T-helper 2 cell treated with Interferon-gamma antibody and Interleukin-4, amounts not matched to agents 5 μg/mL and 100 μg/mL, for 36 hours (primary cell): ENCODE measurements around the gene WFDC9.
"Not testable (repeated sequence)": the region's sequence is repeated elsewhere in the genome, so short reads cannot be mapped to it uniquely, and the experiment has no call there.

Experiments used
- DNase-seq: peaks from one replicate; pipeline ENCODE4 v3.0.0; 2021; ENCODE audit warnings: low spot score
- H3K27ac Mint-ChIP-seq: one replicate; pipeline ENCODE4 v1.8.0; 2021; ENCODE audit warnings: mild to moderate bottlenecking, mixed read lengths
- H3K27me3 Mint-ChIP-seq: one replicate; pipeline ENCODE4 v1.8.0; 2021; ENCODE audit warnings: low read depth, mixed read lengths
- H3K36me3 Mint-ChIP-seq: one replicate; pipeline ENCODE4 v1.8.0; 2021; ENCODE audit warnings: low read depth, mixed read lengths
- H3K4me1 Mint-ChIP-seq: one replicate; pipeline ENCODE4 v1.8.0; 2021; ENCODE audit warnings: low read depth, mixed read lengths
- H3K4me3 Mint-ChIP-seq: one replicate; pipeline ENCODE4 v1.8.0; 2022; ENCODE audit warnings: mild to moderate bottlenecking, moderate library complexity, mixed read lengths
- H3K9me3 Mint-ChIP-seq: one replicate; pipeline ENCODE4 v1.8.0; 2021; ENCODE audit warnings: mixed read lengths

Gene WFDC9

GRCh38 chr20:45631184-45631583, at the start of gene WFDC9:
Gene WFDC9, minus strand, starts transcription at chr20:45631284. Its CDS starts 21,103 bp downstream, at chr20:45610181.
- no peak for DNase-seq
- Mint-ChIP-seq H3K36me3 (no peaks in the 10 kb centered on the region), H3K27ac (no peak within 1 kb of the TSS), H3K4me3 (no peak within 1 kb of the TSS), H3K4me1 (peaks cover 1% of the 10 kb centered on the region), H3K27me3 (peaks cover 4% of the 10 kb centered on the region), H3K9me3 (no peaks in the 10 kb centered on the region)

GRCh38 chr20:45679650-45680049, 48.6 kb upstream of the WFDC9 start:
- peaks cover 3% of the 10 kb centered on the region for H3K27me3 Mint-ChIP-seq
- no peak overlapping the region for H3K27ac Mint-ChIP-seq
- peaks cover 14% of the 10 kb centered on the region for H3K9me3 Mint-ChIP-seq
- H3K4me3 Mint-ChIP-seq = no peak overlapping the region
- H3K36me3 Mint-ChIP-seq = no peaks in the 10 kb centered on the region
- no peaks in the 10 kb centered on the region for H3K4me1 Mint-ChIP-seq
- no peak for DNase-seq

GRCh38 chr20:45672765-45673164, 41.7 kb upstream of the WFDC9 start:
- Mint-ChIP-seq H3K27ac (no peak overlapping the region), H3K4me1 (no peaks in the 10 kb centered on the region), H3K4me3 (no peak overlapping the region), H3K27me3 (peaks cover 16% of the 10 kb centered on the region), H3K9me3 (no peaks in the 10 kb centered on the region), H3K36me3 (no peaks in the 10 kb centered on the region)
- no peak for DNase-seq

GRCh38 chr20:45670139-45670538, 39.1 kb upstream of the WFDC9 start, which contains the start of gene WFDC11:
Gene WFDC11, minus strand, starts transcription at chr20:45670239. Its CDS starts 19,639 bp downstream, at chr20:45650600.
- peaks cover 14% of the 10 kb centered on the region for H3K27me3 Mint-ChIP-seq
- H3K36me3 Mint-ChIP-seq = no peaks in the 10 kb centered on the region
- no peaks in the 10 kb centered on the region for H3K9me3 Mint-ChIP-seq
- no peak within 1 kb of the TSS for H3K27ac Mint-ChIP-seq
- no peak within 1 kb of the TSS for H3K4me3 Mint-ChIP-seq
- DNase-seq = no peak
- no peaks in the 10 kb centered on the region for H3K4me1 Mint-ChIP-seq

- DNase-seq, H3K27ac Mint-ChIP-seq, H3K4me3 Mint-ChIP-seq, H3K36me3 Mint-ChIP-seq, H3K4me1 Mint-ChIP-seq, H3K9me3 Mint-ChIP-seq, H3K27me3 Mint-ChIP-seq: not testable (repeated sequence)
These were observed 26.0 kb upstream of the WFDC9 start for GRCh38 chr20:45657038-45657437.

GRCh38 chr20:45651726-45652125, 20.6 kb upstream of the WFDC9 start:
- not testable (repeated sequence) for H3K27ac Mint-ChIP-seq, H3K9me3 Mint-ChIP-seq, DNase-seq, H3K4me1 Mint-ChIP-seq, H3K4me3 Mint-ChIP-seq, H3K27me3 Mint-ChIP-seq, H3K36me3 Mint-ChIP-seq

GRCh38 chr20:45649312-45649863, 18.3 kb upstream of the WFDC9 start:
- Mint-ChIP-seq H3K4me1 (no peaks in the 10 kb centered on the region), H3K4me3 (no peak overlapping the region), H3K27me3 (peaks cover 3% of the 10 kb centered on the region), H3K36me3 (no peaks in the 10 kb centered on the region), H3K27ac (no peak overlapping the region), H3K9me3 (no peaks in the 10 kb centered on the region)
- no peak for DNase-seq

GRCh38 chr20:45647441-45648050, 16.5 kb upstream of the WFDC9 start:
- H3K27me3 Mint-ChIP-seq = peaks cover 3% of the 10 kb centered on the region
- no peak for DNase-seq
- no peaks in the 10 kb centered on the region for H3K36me3 Mint-ChIP-seq
- H3K4me1 Mint-ChIP-seq = no peaks in the 10 kb centered on the region
- no peaks in the 10 kb centered on the region for H3K9me3 Mint-ChIP-seq
- H3K4me3 Mint-ChIP-seq = no peak overlapping the region
- H3K27ac Mint-ChIP-seq = no peak overlapping the region

- Mint-ChIP-seq H3K9me3 (no peaks in the 10 kb centered on the region), H3K27me3 (peaks cover 3% of the 10 kb centered on the region), H3K4me3 (no peak overlapping the region), H3K4me1 (no peaks in the 10 kb centered on the region), H3K27ac (no peak overlapping the region), H3K36me3 (no peaks in the 10 kb centered on the region)
- DNase-seq = no peak
These were observed 15.8 kb upstream of the WFDC9 start for GRCh38 chr20:45646875-45647274.

- not testable (repeated sequence) for DNase-seq, H3K9me3 Mint-ChIP-seq, H3K4me1 Mint-ChIP-seq, H3K27me3 Mint-ChIP-seq, H3K27ac Mint-ChIP-seq, H3K4me3 Mint-ChIP-seq, H3K36me3 Mint-ChIP-seq
These were observed 14.8 kb upstream of the WFDC9 start for GRCh38 chr20:45645869-45646268.

GRCh38 chr20:45641076-45641475, 10.0 kb upstream of the WFDC9 start:
- H3K27me3 Mint-ChIP-seq, H3K4me1 Mint-ChIP-seq, H3K9me3 Mint-ChIP-seq, H3K4me3 Mint-ChIP-seq, H3K36me3 Mint-ChIP-seq, DNase-seq, H3K27ac Mint-ChIP-seq: not testable (repeated sequence)

GRCh38 chr20:45639687-45640086, 8.6 kb upstream of the WFDC9 start:
- H3K27ac Mint-ChIP-seq = no peak overlapping the region
- no peaks in the 10 kb centered on the region for H3K9me3 Mint-ChIP-seq
- H3K4me1 Mint-ChIP-seq = no peaks in the 10 kb centered on the region
- H3K36me3 Mint-ChIP-seq = no peaks in the 10 kb centered on the region
- H3K27me3 Mint-ChIP-seq = peaks cover 7% of the 10 kb centered on the region
- no peak overlapping the region for H3K4me3 Mint-ChIP-seq
- DNase-seq = no peak

- H3K36me3 Mint-ChIP-seq = no peaks in the 10 kb centered on the region
- H3K4me1 Mint-ChIP-seq = no peaks in the 10 kb centered on the region
- no peak for DNase-seq
- no peak overlapping the region for H3K4me3 Mint-ChIP-seq
- H3K27me3 Mint-ChIP-seq = peaks cover 9% of the 10 kb centered on the region
- H3K27ac Mint-ChIP-seq = no peak overlapping the region
- no peaks in the 10 kb centered on the region for H3K9me3 Mint-ChIP-seq
These were observed 5.4 kb upstream of the WFDC9 start for GRCh38 chr20:45636513-45636912.

GRCh38 chr20:45630371-45630770, 713 bp downstream of the WFDC9 start:
- Mint-ChIP-seq H3K27ac (no peak overlapping the region), H3K9me3 (no peaks in the 10 kb centered on the region), H3K4me1 (peaks cover 1% of the 10 kb centered on the region), H3K36me3 (no peaks in the 10 kb centered on the region), H3K4me3 (no peak overlapping the region), H3K27me3 (peaks cover 4% of the 10 kb centered on the region)
- no peak for DNase-seq
